Measurements from ENCODE around the gene MMP11.

GRCh38 chr22:23824476-23825245, 52.0 kb downstream of the MMP11 start:
- TF ChIP-seq, protein P1, sequence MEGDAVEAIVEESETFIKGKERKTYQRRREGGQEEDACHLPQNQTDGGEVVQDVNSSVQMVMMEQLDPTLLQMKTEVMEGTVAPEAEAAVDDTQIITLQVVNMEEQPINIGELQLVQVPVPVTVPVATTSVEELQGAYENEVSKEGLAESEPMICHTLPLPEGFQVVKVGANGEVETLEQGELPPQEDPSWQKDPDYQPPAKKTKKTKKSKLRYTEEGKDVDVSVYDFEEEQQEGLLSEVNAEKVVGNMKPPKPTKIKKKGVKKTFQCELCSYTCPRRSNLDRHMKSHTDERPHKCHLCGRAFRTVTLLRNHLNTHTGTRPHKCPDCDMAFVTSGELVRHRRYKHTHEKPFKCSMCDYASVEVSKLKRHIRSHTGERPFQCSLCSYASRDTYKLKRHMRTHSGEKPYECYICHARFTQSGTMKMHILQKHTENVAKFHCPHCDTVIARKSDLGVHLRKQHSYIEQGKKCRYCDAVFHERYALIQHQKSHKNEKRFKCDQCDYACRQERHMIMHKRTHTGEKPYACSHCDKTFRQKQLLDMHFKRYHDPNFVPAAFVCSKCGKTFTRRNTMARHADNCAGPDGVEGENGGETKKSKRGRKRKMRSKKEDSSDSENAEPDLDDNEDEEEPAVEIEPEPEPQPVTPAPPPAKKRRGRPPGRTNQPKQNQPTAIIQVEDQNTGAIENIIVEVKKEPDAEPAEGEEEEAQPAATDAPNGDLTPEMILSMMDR (IDR thresholded peaks at IDR 0.05): no peak
- TF ChIP-seq POLR2A (IDR thresholded peaks at IDR 0.05): no peak

Data from ovary (tissue), 3 donors.